ENCODE results near the gene MN1. TPM values are rescaled to one million over a fixed set of nuclear protein-coding genes. Genes with fewer than 3 reads are reported as not detected.
"Not testable (repeated sequence)": the region's sequence is repeated elsewhere in the genome, so short reads cannot be mapped to it uniquely, and the experiment has no call there.

MN1 gene
- polyA plus RNA-seq, 3 donors, result 0.38 to 3.8 (median 3.7) TPM

DNA sequence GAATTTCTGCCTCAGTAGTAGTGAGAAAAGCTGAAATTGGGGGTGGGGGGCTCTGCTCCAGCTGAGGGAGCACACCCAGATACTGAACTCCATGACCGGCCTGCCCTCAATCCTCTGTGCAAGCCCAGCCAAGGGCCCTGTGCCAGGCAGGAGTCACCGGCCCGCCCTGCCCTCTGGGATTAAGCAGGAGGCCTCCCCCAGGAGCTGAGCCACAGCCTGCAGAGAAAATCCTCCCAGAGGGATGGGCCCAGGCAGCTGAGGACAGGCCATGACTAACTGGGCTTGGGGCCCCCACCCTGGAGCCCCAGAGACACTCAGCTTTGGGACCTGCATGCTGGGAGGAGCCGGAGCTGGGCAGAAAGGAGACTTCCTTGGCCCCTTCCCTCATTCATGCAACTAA lies 48.8 kb downstream of the MN1 start:
- WGBS, 3 donors, result 62 to 72% (median 66%) methylated on average over 4 of the region's 4 CpGs
- H3K27ac ChIP-seq (ENCODE audit: low read depth, low read length), result no peak overlapping the region

DNA sequence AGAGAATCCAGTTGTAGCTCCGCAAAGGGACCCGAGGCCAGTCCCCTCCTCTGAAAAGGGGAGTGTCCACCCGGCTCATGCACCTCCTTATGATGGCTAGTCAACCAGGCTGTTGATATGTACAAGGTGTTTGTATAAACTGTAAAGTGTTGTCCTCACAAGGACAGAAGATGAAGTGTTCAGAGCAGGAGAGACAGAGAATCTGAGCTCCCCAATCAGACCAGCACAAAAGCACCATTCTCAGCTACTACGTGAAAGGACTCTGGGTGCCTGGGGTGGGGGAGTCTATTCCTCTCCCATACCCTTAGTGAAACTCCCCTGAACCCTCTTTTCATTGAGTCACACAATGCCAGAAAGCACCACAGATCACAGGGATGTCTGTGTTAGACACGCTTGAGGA lies 49.4 kb downstream of the MN1 start:
- H3K27ac ChIP-seq (ENCODE audit: low read depth, low read length), result no peak overlapping the region
- 88 to 96% (median 92%) methylated on average over 5 of the region's 5 CpGs for WGBS, 3 donors

DNA sequence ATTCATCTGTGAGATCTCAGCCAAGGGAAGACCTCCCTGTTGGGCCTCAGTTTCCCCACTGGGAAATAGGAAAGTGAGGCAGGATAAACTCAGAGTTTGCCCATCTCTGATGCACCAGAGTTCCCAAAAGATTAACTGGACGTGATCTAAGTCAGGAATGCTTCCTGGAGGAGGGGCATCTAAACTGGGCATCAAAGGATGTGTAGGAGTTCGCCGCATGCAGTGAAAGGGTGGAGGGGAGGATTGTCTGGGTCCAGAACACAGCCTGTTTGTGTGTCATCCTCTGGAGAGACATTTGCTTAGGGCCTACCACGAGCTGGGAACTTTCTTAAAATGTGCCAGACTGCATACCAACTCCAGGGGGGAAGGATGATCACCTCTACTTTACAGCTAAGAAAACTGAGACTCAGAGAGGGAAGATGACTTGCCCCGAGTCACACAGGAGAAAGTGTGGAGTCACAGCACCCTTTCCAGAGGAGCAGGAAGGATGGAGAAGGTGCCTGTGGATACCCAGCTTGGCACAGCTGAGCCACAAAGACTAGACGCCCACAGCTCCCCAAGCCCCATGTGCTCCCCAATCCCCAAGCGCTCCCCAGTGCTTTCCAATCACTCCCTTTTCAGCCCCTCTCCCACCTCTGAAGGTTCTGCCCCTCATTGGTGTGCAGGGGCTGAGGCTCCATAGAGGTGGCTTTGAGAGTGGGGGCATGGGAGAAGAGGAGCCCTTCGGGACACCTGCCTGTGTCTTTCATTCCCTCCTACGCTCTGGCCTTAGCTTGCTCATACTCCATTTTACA lies 50.1 kb downstream of the MN1 start:
- H3K27ac ChIP-seq (ENCODE audit: low read depth, low read length), result no peak overlapping the region

DNA sequence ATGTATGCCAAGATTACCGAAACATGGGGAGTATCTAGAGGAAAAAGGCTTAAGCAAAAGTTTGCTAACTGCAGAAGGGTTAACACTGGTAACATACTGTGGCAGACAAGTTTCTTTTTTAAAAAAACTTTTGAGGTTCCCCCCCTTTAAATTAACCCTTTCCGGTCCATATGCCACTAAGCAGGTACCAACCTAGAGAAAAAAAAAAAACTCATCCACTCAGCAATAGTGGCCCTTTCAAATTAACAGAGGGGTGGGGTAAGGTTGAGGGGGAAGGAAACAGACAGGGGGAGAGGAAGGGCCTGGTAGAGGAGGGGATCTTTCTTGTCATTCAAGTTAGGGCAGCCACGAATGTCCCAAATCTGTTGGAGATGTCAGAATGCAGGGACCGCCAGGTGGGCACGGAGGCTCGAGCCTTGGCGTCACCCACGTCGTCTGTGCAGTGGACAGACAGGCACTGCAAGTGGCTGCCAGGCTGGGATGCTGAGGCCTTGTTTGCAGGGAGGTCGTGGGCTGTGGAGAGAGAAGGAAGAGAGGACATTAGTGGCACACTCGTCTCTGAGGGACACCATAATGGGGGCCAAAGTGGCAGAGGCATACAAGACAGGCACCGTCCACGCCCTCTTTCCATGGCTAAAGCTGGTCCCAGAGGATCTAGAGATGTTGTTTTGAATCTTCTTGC lies 50.8 kb downstream of the MN1 start:
- H3K27ac ChIP-seq (ENCODE audit: low read depth, low read length), result no peak overlapping the region
- WGBS, 3 donors, result 65 to 84% (median 67%) methylated on average over 13 of the region's 13 CpGs

More for the DNA sequence above, 50.1 kb downstream of the MN1 start:
- 83 to 89% (median 88%) methylated on average over 9 of the region's 9 CpGs for WGBS, 3 donors

- H3K27ac ChIP-seq (ENCODE audit: low read depth, low read length), result no peak overlapping the region
- 49 to 63% (median 63%) methylated on average over 9 to 11 of the region's 11 CpGs for WGBS, 3 donors
Measured at GRCh38 chr22:27749597-27750225, 51.8 kb downstream of the MN1 start.

- no peak overlapping the region for H3K27ac ChIP-seq (ENCODE audit: low read depth, low read length)
- 18 to 32% (median 25%) methylated on average over 11 of the region's 11 CpGs for WGBS, 3 donors
Measured at GRCh38 chr22:27748751-27749191, 52.8 kb downstream of the MN1 start.

GRCh38 chr22:27748349-27748748 lies 53.2 kb downstream of the MN1 start:
- no peak overlapping the region for H3K27ac ChIP-seq (ENCODE audit: low read depth, low read length)
- 39 to 57% (median 40%) methylated on average over 4 of the region's 4 CpGs for WGBS, 3 donors

GRCh38 chr22:27747396-27748221 lies 53.9 kb downstream of the MN1 start:
- 84 to 87% (median 85%) methylated on average over 13 of the region's 13 CpGs for WGBS, 3 donors
- H3K27ac ChIP-seq (ENCODE audit: low read depth, low read length), result no peak overlapping the region

DNA sequence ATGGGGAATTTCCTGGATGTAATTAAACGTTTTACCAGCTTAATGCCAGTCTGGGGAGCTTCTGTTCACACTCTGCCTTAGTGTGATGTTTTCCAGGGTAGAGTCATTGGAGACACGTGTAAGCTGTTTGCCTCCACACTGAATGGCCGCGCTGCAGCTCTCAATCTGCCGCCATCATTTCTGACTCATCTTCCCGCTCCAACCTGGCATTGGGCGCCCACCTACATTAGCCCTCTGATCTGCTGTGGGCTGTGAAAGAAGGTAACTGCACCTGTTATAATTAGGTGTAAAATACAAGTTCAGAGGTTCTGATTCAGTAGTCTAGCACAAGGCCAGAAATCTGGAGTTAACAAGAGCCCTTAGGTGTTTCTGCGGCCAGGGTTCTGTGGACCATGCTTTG lies 54.6 kb downstream of the MN1 start:
- WGBS, 3 donors, result 88 to 92% (median 89%) methylated on average over 8 of the region's 8 CpGs
- no peak overlapping the region for H3K27ac ChIP-seq (ENCODE audit: low read depth, low read length)

DNA sequence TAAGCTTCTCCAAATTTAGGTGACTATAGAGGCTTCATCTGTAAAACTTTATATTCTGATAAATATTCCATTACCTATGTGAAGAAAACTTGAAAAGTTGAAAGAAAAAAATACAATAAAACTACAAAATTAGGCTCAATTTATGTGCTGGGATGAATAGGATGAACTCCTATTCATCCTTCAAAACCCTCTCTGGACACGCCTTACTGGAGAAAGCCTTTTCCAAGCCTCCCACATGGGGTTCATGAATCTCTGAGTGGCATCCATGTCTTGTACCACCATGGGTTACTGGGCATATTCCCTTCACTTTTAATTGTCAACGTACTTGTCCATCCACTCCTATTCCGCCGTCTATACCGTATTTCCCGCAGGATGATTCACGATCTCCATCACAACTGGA lies 55.7 kb downstream of the MN1 start:
- 96 to 98% (median 98%) methylated on average over 7 of the region's 7 CpGs for WGBS, 3 donors
- H3K27ac ChIP-seq (ENCODE audit: low read depth, low read length), result no peak overlapping the region

- WGBS, 3 donors, result 78 to 93% (median 89%) methylated on average over 4 of the region's 4 CpGs
Measured at GRCh38 chr22:27745154-27745553, 56.4 kb downstream of the MN1 start.

DNA sequence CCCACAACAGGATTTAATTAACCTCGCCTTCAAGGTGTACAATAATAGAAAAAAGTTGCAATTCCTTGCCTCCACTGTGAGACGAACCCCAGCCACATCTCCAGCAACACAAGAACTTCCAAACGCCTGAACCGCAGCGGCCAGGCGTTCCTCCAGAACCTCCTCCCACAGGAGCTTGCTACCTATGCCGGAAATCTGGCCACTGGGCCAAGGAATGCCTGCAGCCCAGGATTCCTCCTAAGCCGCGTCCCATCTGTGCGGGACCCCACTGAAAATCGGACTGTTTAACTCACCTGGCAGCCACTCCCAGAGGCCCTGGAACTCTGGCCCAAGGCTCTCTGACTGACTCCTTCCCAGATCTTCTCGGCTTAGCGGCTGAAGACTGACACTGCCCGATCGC lies 57.5 kb downstream of the MN1 start:
- H3K27ac ChIP-seq (ENCODE audit: low read depth, low read length), result not testable (repeated sequence)
- 70 to 78% (median 75%) methylated on average over 11 to 13 of the region's 15 CpGs for whole genome bisulfite sequencing, 3 donors

More at GRCh38 chr22:27745154-27745553, 56.4 kb downstream of the MN1 start:
- H3K27ac ChIP-seq (ENCODE audit: low read depth, low read length), result no peak overlapping the region

- 91 to 95% (median 92%) methylated on average over 3 of the region's 3 CpGs for WGBS, 3 donors
- H3K27ac ChIP-seq (ENCODE audit: low read depth, low read length), result no peak overlapping the region
Measured at GRCh38 chr22:27740202-27740748, 61.3 kb downstream of the MN1 start.

DNA sequence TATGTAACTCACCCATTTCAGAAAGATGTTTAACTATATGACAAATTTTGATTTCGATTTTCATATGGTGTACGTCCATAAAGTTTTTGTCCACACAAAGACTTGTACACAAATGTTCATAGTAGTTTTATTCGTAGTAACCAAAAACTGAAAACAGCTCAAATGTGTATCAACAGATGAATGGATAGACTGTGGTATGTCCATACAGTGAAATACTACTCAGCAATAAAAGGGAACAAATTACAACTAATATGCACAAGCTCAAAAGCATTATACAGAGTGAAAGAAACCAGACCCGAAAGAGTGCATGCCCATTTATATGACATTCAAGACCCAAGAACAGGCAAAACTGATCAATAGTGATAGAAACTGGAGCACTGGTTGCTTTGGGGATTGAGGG lies 64.0 kb downstream of the MN1 start:
- no peak overlapping the region for H3K27ac ChIP-seq (ENCODE audit: low read depth, low read length)
- 84 to 97% (median 95%) methylated on average over 4 of the region's 4 CpGs for WGBS, 3 donors

DNA sequence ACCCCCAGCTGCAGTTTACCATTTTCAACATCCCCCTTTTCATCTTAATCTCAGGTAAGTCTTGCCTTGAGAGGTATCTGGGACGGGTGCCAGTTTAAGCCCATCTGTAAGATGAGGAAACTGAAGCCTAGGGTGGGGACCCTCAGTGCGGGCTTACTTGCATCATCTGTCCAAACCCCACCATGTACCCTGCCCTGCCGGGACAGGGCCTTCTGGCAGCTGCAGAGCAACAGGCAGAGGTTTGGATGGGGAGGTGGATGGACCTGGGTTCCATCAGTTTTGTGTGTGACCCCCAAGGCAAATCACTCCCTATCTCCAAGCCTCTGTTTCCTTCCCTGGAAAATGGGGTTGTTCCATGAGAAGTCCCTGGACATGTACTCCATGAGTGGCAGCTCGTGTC lies 67.5 kb downstream of the MN1 start:
- H3K27ac ChIP-seq (ENCODE audit: low read depth, low read length), result no peak overlapping the region
- 86 to 91% (median 87%) methylated on average over 4 of the region's 4 CpGs for whole genome bisulfite sequencing, 3 donors

GRCh38 chr22:27732841-27733240 lies 68.7 kb downstream of the MN1 start:
- no peak overlapping the region for H3K27ac ChIP-seq (ENCODE audit: low read depth, low read length)
- WGBS, 3 donors, result 82 to 87% (median 85%) methylated on average over 6 of the region's 6 CpGs

DNA sequence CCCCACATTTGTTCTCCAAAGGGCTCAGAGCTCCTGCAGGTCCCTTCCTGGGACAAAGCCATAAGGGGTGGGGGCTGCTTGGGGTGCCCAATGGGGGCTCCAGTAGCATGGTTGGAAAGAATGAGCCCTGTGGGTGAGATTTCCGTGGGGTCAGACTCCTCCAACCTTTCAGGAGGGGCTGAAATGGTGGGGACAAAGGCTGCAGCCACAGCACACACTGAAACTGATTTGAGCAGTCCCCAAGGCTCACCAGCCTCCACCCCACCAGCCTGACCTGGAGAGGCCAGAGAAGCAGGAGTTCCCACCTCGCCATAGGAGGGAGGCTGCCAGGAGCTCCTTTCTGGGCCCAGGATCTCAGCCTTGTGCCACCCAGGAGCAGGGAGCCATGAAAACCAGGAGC lies 69.2 kb downstream of the MN1 start:
- WGBS, 3 donors, result 75 to 84% (median 77%) methylated on average over 2 of the region's 2 CpGs
- no peak overlapping the region for H3K27ac ChIP-seq (ENCODE audit: low read depth, low read length)

GRCh38 chr22:27731621-27732020 lies 69.9 kb downstream of the MN1 start:
- no peak overlapping the region for H3K27ac ChIP-seq (ENCODE audit: low read depth, low read length)
- 84 to 90% (median 85%) methylated on average over 3 of the region's 3 CpGs for WGBS, 3 donors

All from adipose tissue (tissue), 3 donors.